ENCODE results near the gene ROCK2.

- TF ChIP-seq CTCF (IDR thresholded peaks at IDR 0.05; ENCODE audit: low read depth, low read length) (no peak), MAX (IDR thresholded peaks at IDR 0.05; ENCODE audit: low read depth, low read length) (no peak)
These were observed at the start of gene ROCK2 for GRCh38 chr2:11344342-11344955.
